Hepatic stellate cell (primary cell): ENCODE results near the gene MAD1L1.

Experiments used
- DNase-seq: peaks from one replicate; pipeline ENCODE4 v3.0.0; 2011; ENCODE audit warnings: low spot score

MAD1L1 gene

GRCh38 chr7:2139004-2139699 lies 93.6 kb downstream of the MAD1L1 start:
- DNase-seq: no peak

- no peak for DNase-seq
Observed at GRCh38 chr7:2138146-2138765, 94.5 kb downstream of the MAD1L1 start.

- no peak for DNase-seq
Observed at GRCh38 chr7:2134740-2135139, 98.0 kb downstream of the MAD1L1 start.

- DNase-seq: no peak
Observed at GRCh38 chr7:2132243-2132642, 100.5 kb downstream of the MAD1L1 start.

GRCh38 chr7:2131800-2132199 lies 100.9 kb downstream of the MAD1L1 start:
- no peak for DNase-seq

GRCh38 chr7:2131341-2131740 lies 101.4 kb downstream of the MAD1L1 start:
- DNase-seq: no peak

GRCh38 chr7:2130096-2130375 lies 102.7 kb downstream of the MAD1L1 start:
- no peak for DNase-seq

- DNase-seq: no peak
Observed at GRCh38 chr7:2129323-2130095, 103.2 kb downstream of the MAD1L1 start.

GRCh38 chr7:2128601-2129322 lies 104.0 kb downstream of the MAD1L1 start:
- no peak for DNase-seq

GRCh38 chr7:2126621-2127020 lies 106.1 kb downstream of the MAD1L1 start:
- DNase-seq: no peak

- no peak for DNase-seq
Observed at GRCh38 chr7:2125931-2126330, 106.8 kb downstream of the MAD1L1 start.

- no peak for DNase-seq
Observed at GRCh38 chr7:2124604-2125345, 108.0 kb downstream of the MAD1L1 start.

GRCh38 chr7:2123916-2124315 lies 108.8 kb downstream of the MAD1L1 start:
- no peak for DNase-seq

- no peak for DNase-seq
Observed at GRCh38 chr7:2123360-2123759, 109.4 kb downstream of the MAD1L1 start.

GRCh38 chr7:2122651-2123050 lies 110.1 kb downstream of the MAD1L1 start:
- DNase-seq: no peak

- no peak for DNase-seq
Observed at GRCh38 chr7:2120841-2121830, 111.6 kb downstream of the MAD1L1 start.

- no peak for DNase-seq
Observed at GRCh38 chr7:2120251-2120660, 112.5 kb downstream of the MAD1L1 start.

- DNase-seq: no peak
Observed at GRCh38 chr7:2118630-2119190, 114.0 kb downstream of the MAD1L1 start.

GRCh38 chr7:2118056-2118455 lies 114.7 kb downstream of the MAD1L1 start:
- no peak for DNase-seq

GRCh38 chr7:2117646-2118045 lies 115.1 kb downstream of the MAD1L1 start:
- no peak for DNase-seq
